Uterus (tissue), 4 donors: ENCODE data around the gene FLNB. TPM values are rescaled to one million over a fixed set of nuclear protein-coding genes. Genes with fewer than 3 reads are reported as not detected.

Experiments
- DNase-seq, 2 donors: peaks; one replicate each; pipeline ENCODE4 v3.0.0-alpha.2; 2019 to 2020
- H3K27ac ChIP-seq, 2 donors: fragments of 200-600 bp; sonication (generic); 1 replicate in 1 of 2; 2 replicates in 1 of 2; pipeline ENCODE4 v1.5.1; 2016 to 2018
- H3K27me3 ChIP-seq, 2 donors: fragments of 200-600 bp; sonication (generic); one replicate each; pipeline ENCODE4 v1.5.1; 2018 to 2019; ENCODE audit warnings: control low read depth in 1 of 2
- H3K36me3 ChIP-seq, 2 donors: fragments of 200-600 bp; sonication (generic); one replicate each; pipeline ENCODE4 v1.5.1; 2019; ENCODE audit warnings: control low read depth in 1 of 2
- H3K4me1 ChIP-seq, 2 donors: fragments of 200-600 bp; sonication (generic); one replicate each; pipeline ENCODE4 v1.5.1; 2018 to 2019; ENCODE audit warnings: control low read depth in 1 of 2
- H3K4me3 ChIP-seq, 2 donors: fragments of 200-600 bp; sonication (generic); 1 replicate in 1 of 2; 2 replicates in 1 of 2; pipeline ENCODE4 v1.5.1; 2018 to 2019; ENCODE audit warnings: mild to moderate bottlenecking in 1 of 2
- H3K9me3 ChIP-seq, 2 donors: fragments of 200-600 bp; sonication (generic); one replicate each; pipeline ENCODE4 v1.5.1; 2019; ENCODE audit warnings: control low read depth in 1 of 2
- POLR2A ChIP-seq, 2 donors: fragments of 450-650 bp; IDR thresholded peaks; one replicate each; pipeline ENCODE4 v1.6.1; 2016; ENCODE audit warnings: antibody characterized with exemption in 2 of 2, mild to moderate bottlenecking in 1 of 2, moderate library complexity in 1 of 2
- intact Hi-C: fragments of 100-400 bp; cut with DNase I; formaldehyde crosslinking; loops from one replicate; pipeline ENCODE4 v1.15.1; 2023; ENCODE audit warnings: low total_unique reads
- total RNA-seq, 4 donors: library from RNA; depleted of rRNA in 3 of 4; stranded (reverse); fragments of >200 nt in 3 of 4; gene quantifications; one replicate each; pipeline versions ENCODE4 v1.1.0 to v1.2.4, GENCODE V29; 2014 to 2023
- TF ChIP-seq, protein P1 (sequence below), 4 experiments: fragments of 200-600 bp in 2 of 4; fragments of 450-650 bp in 2 of 4; sonication (generic) in 2 of 4; IDR thresholded peaks; one replicate each; pipeline ENCODE4 v1.5.1; 2016 to 2019; ENCODE audit warnings: antibody characterized with exemption in 4 of 4, mild to moderate bottlenecking in 2 of 4, moderate library complexity in 1 of 4
- donor health status: DM: yes; HTN: yes; CAD: no.

Gene FLNB
- total RNA-seq, 4 donors from 2014 or later, result 52.4 to 283 (median 148) TPM

DNA sequence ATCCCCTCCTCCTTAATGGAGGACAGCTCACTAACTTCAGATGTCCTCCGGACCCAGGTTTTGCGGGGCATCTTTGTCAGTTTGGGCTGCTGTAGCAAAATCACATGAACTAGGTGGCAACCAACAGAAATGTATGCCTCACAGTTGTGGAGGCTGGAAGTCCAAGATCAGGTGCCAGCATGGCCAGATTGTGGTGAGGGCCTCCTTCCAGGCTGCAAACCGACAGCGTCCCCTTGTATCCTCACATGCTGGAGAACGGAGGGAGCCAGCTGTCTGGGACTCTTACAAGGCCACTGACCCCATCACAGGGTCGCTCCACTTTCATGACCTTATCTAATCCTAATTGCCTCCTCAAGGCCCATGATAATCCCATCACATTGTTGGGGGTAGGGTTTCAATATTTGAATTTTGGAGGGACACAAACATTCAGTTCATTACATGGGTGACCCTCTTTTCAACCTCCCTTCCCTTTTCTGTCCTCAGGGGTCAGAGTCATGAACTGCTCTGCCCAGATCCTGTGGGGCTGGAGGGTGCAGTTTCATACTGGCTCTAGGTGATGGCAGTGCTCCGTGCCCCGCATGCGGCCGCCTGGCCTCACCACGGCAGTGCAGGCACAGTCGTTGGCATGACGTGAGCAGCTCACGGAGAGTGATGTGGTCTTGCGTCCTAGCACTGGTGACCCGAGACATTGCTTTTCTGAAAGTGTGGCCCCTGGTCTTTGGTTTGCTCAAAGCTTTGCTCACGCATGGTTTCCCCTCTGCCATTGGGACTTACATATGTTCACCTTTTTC lies 144.2 kb downstream of the FLNB start:
- intact Hi-C loops, result no loop called here
- no peaks in the 10 kb centered on the region for H3K27me3 ChIP-seq
- H3K27ac ChIP-seq, result peak overlapping the region in 1 of 2 donors; percentile 31
- H3K4me1 ChIP-seq, result no peaks in the 10 kb centered on the region
- H3K9me3 ChIP-seq, result no peaks in the 10 kb centered on the region
- H3K4me3 ChIP-seq, result no peak overlapping the region
- DNase-seq, result no peak
- TF ChIP-seq, protein P1, sequence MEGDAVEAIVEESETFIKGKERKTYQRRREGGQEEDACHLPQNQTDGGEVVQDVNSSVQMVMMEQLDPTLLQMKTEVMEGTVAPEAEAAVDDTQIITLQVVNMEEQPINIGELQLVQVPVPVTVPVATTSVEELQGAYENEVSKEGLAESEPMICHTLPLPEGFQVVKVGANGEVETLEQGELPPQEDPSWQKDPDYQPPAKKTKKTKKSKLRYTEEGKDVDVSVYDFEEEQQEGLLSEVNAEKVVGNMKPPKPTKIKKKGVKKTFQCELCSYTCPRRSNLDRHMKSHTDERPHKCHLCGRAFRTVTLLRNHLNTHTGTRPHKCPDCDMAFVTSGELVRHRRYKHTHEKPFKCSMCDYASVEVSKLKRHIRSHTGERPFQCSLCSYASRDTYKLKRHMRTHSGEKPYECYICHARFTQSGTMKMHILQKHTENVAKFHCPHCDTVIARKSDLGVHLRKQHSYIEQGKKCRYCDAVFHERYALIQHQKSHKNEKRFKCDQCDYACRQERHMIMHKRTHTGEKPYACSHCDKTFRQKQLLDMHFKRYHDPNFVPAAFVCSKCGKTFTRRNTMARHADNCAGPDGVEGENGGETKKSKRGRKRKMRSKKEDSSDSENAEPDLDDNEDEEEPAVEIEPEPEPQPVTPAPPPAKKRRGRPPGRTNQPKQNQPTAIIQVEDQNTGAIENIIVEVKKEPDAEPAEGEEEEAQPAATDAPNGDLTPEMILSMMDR (IDR thresholded peaks at IDR 0.05), result no peak
- TF ChIP-seq POLR2A (IDR thresholded peaks at IDR 0.05), result no peak
- H3K36me3 ChIP-seq, result no peaks in the 10 kb centered on the region

DNA sequence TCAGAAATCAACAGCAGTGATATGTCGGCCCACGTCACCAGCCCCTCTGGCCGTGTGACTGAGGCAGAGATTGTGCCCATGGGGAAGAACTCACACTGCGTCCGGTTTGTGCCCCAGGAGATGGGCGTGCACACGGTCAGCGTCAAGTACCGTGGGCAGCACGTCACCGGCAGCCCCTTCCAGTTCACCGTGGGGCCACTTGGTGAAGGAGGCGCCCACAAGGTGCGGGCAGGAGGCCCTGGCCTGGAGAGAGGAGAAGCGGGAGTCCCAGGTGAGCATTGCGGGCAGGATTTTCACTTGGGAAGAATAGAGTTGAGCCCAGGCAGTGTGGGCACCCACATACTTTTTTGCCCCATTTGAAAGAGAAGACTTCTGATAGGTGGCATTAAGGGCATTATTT lies 145.1 kb downstream of the FLNB start:
- intact Hi-C loops, result no loop called here
- H3K27ac ChIP-seq, result no peak overlapping the region

DNA sequence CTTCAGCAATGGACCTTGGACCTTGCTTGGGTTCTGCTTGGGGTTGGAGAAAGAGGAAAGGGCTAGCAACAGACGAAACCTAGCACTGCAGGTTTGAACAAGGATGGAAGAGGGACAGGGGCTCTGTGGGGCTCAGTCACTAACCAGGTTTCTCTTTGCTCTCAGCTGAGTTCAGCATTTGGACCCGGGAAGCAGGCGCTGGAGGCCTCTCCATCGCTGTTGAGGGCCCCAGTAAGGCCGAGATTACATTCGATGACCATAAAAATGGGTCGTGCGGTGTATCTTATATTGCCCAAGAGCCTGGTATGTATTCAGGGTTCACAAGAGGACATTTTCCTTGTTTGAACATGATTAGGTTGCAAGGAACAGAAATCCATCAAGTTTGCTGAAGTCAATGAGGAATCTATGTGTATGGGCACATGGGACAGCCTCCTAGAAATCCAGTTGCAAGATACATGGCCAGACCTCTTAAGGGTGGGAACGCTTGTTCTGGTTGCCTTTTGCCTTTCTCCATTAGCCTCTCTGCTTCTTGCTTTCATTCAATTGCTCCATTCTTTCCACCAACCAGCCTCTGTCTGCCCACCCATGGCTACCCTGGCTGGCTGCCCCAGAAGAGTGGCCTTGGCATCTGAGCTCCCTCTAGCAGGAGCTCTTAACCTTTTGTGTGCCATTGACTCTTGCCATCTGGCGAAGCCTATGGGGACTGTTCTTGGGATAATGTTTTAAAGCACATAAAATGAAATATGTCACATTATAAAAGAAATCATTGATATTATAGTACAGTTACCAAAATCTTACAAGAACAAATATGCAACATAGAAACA lies 146.6 kb downstream of the FLNB start:
- H3K4me1 ChIP-seq, result no peaks in the 10 kb centered on the region
- H3K27me3 ChIP-seq, result no peaks in the 10 kb centered on the region
- no peak overlapping the region for H3K4me3 ChIP-seq
- no peak for DNase-seq
- TF ChIP-seq POLR2A (IDR thresholded peaks at IDR 0.05), result no peak
- TF ChIP-seq, protein P1 (IDR thresholded peaks at IDR 0.05), result no peak
- no peaks in the 10 kb centered on the region for H3K9me3 ChIP-seq
- no peaks in the 10 kb centered on the region for H3K36me3 ChIP-seq
- intact Hi-C loops, result no loop called here
- H3K27ac ChIP-seq, result peak overlapping the region; percentile 62 to 67

More for the DNA sequence above, 145.1 kb downstream of the FLNB start:
- no peak for TF ChIP-seq POLR2A (IDR thresholded peaks at IDR 0.05)
- TF ChIP-seq, protein P1 (IDR thresholded peaks at IDR 0.05), result no peak
- no peak overlapping the region for H3K4me3 ChIP-seq
- no peaks in the 10 kb centered on the region for H3K27me3 ChIP-seq
- H3K36me3 ChIP-seq, result no peaks in the 10 kb centered on the region
- no peaks in the 10 kb centered on the region for H3K9me3 ChIP-seq
- H3K4me1 ChIP-seq, result no peaks in the 10 kb centered on the region
- no peak for DNase-seq

DNA sequence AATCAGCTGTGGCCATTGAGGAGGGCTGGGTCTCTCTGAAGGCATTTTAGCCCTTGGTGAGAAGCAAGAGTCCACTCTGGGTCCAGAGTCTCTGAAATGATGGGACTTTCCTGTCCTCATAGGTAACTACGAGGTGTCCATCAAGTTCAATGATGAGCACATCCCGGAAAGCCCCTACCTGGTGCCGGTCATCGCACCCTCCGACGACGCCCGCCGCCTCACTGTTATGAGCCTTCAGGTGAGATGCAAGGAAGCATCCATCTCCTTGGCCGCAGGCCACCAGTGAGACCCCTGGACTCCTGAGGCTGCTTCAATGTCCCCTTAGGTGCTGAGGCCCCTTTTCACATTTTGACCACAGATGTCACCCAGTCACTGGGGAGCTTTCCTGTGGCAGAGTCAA lies 147.6 kb downstream of the FLNB start:
- Histone ChIP-seq H3K4me1 (no peaks in the 10 kb centered on the region), H3K4me3 (no peak overlapping the region), H3K9me3 (no peaks in the 10 kb centered on the region), H3K36me3 (no peaks in the 10 kb centered on the region), H3K27ac (peak overlapping the region; percentile 62 to 67), H3K27me3 (no peaks in the 10 kb centered on the region)
- intact Hi-C loops, result no loop called here
- TF ChIP-seq, protein P1 (IDR thresholded peaks at IDR 0.05), result no peak
- no peak for TF ChIP-seq POLR2A (IDR thresholded peaks at IDR 0.05)
- DNase-seq, result no peak

DNA sequence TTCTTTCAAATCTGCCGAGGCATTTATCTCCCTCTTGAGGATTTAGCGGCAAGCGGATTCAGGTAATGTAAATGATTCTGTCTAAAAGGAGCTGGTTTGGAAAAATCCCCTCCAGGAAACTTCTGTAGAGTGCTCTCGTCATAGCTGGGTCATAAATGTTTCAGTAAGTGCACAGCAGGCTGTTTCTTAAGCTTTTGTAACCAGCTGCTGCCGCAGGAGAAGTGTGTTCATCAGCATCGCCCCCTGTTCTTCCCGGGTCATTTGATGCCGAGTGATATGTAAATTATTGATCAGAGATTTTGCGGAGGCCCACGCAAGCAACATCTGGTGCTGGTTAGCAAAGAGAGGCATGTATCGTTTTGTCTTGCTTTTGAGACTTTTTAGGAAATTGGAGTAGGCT lies 149.5 kb downstream of the FLNB start:
- H3K4me1 ChIP-seq, result peaks cover 0 to 6% of the 10 kb centered on the region in 2 donors
- H3K9me3 ChIP-seq, result no peaks in the 10 kb centered on the region
- intact Hi-C loops, result no loop called here
- peak overlapping the region; percentile 62 to 67 for H3K27ac ChIP-seq
- DNase-seq, result no peak
- H3K36me3 ChIP-seq, result no peaks in the 10 kb centered on the region
- no peak overlapping the region for H3K4me3 ChIP-seq
- TF ChIP-seq POLR2A (IDR thresholded peaks at IDR 0.05), result no peak
- TF ChIP-seq, protein P1 (IDR thresholded peaks at IDR 0.05), result no peak
- no peaks in the 10 kb centered on the region for H3K27me3 ChIP-seq
